ENCODE measurements around the gene SAMD5.

GRCh38 chr6:147585256-147585655 is 76.8 kb downstream of the SAMD5 start:
- TF ChIP-seq POLR2A (IDR thresholded peaks at IDR 0.05) (no peak), POLR2AphosphoS5 (IDR thresholded peaks at IDR 0.05; ENCODE audit: insufficient read depth in 1 of 2, low read depth in 1 of 2) (no peak)
